Stimulated activated CD8-positive, alpha-beta memory T cell treated with anti-CD3 and anti-CD28 coated beads, Interleukin-4, amount 100 ng/mL, for 4 hours (primary cell): ENCODE data around the gene LRCOL1.

ENCODE experiments used
- DNase-seq, 2 donors: peaks; one replicate each; pipeline ENCODE4 v3.0.0-alpha.2; 2020; ENCODE audit warnings: low read depth in 2 of 2, low spot score in 1 of 2

Gene LRCOL1

DNA sequence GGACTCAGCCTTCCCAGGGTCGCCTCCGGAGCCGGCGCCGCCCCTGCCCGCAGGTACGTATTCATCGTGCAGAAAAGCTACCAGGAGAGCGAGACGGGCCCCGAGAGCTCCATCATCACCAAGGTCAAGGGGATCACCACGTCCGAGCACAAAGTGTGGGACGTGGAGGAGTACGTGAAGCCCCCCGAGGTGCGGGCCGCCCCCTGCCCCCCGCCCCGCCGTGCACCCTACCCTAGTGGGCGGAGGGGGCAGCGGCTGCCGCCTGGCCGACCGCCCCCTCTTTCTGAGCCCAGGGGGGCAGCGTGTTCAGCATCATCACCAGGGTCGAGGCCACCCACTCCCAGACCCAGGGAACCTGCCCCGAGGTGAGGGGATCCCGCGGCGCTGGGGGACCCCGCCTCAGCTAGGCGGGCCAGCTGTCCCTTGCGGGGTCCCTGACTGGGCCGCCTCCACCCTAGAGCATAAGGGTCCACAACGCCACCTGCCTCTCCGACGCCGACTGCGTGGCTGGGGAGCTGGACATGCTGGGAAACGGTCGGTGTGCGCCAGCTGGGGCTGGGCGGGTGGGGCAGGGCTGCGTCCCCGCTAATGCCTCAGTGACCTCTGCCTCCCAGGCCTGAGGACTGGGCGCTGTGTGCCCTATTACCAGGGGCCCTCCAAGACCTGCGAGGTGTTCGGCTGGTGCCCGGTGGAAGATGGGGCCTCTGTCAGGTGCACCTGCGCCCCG, 9.2 kb upstream of the LRCOL1 start:
- DNase-seq = no peak

DNA sequence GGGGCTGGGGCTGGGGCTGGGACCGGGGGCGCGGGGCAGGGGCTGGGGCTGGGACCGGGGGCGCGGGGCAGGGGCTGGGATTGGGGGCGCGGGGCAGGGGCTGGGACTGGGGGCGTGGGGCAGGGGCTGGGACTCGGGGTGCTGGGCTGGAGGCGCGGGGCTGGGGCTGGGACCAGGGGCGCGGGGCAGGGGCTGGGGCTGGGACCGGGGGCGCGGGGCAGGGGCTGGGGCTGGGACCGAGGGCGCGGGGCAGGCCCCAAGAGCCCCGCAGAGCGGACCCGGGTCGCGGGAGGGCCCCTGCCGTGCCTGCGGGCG, 8.6 kb upstream of the LRCOL1 start:
- DNase-seq = no peak

DNA sequence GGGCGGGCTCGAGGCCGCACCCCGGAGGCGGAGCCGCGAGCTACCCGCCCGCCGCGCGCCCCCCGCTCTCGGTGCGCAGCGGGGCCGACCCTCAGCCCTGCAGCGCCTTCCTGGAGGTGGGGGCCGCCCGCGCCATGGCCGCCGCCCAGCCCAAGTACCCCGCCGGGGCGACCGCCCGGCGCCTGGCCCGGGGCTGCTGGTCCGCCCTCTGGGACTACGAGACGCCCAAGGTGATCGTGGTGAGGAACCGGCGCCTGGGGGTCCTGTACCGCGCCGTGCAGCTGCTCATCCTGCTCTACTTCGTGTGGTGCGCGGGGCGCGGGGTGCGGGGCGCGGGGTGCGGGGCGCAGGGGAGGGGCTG, 8.3 kb upstream of the LRCOL1 start, which contains the start of gene P2RX2:
Gene P2RX2, plus strand, starts transcription at position 94 of the 361 bp plus-strand sequence. Its CDS starts 41 bp downstream, at position 135.
- no peak for DNase-seq

DNA sequence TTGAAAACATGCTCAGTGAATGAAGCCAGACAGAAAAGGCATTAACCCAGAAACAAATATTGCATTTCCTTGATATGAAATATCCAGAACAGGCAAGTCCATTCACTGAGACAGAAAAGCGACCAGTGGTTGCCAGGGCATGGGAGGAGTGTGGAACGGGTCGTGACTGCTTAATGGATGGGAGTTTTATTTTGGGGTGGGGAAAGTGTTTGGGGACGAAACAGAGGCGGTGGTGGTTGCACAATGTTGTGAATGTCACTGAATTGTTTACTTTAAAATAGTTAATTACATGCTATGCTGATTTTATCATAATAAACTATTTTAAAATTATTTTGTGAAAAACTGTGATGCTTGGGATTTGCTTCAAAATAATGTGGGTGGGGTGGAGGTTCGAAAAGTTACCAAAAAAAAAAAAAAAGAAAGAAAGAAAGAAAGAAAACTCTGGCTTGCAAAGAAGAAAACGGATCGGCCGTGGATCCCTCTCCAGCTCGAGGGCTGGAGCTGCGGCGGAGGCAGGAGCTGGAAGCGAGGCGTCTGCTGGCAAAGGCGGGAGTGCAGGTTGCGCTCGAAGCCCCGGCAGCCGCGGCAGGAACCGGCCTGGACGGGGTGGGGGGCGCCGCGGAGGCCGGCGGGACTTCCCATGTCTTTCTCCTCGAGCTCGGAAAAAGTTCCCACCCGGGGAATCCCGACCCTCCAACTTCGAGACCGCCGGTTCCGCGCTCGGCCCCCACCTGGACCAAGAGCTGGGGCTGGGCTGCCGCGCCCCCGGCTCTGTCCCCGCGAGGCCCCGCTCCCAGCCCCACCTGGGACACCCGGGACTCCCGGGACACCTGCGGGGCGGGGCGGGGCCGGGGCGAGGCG, 7.7 kb upstream of the LRCOL1 start:
- no peak for DNase-seq

DNA sequence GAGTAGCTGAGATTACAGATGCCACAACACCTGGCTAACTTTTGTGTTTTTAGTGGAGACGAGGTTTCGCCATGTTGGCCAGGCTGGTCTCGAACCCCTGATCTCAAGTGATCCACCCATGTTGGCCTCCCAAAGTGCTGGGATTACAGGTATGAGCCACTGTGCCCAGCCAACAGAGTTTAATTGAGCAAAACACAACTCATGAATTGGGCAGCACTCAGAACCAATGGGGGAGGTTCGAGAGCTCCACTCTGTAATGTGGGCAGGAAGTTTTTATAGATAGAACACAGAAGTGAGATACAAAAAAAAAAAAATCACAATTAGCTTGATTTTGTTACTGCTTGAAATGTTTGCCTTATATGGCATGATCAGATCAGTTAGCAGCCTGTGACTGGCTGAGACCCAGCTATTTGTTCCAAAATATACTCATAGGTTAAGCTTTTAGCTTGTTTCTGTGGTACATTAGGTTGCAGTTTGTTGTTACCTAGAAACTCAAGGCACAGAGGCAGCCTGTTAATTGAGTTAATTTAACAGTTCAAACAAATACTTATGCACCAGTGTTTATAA, 6.8 kb upstream of the LRCOL1 start:
- no peak for DNase-seq

DNA sequence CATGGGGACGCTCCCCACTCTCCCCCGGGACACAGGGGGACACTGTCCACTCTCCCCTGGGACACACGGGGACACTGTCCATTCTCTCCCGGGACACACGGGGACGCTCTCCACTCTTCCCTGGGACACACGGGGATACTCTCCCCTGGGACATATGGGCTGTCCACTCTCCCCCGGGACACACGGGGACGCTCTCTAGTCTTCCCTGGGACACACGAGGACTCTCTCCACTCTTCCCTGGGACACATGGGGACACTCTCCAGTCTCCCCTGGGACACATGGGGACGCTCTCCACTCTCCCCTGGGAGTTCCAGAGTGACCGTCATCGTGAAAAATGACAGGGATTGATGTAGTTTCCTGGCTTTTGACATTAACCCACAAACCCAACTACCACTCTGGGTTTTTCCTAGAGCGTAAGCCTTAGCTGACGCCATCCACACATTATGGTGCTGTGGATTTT, 5.2 kb upstream of the LRCOL1 start:
- DNase-seq = no peak

DNA sequence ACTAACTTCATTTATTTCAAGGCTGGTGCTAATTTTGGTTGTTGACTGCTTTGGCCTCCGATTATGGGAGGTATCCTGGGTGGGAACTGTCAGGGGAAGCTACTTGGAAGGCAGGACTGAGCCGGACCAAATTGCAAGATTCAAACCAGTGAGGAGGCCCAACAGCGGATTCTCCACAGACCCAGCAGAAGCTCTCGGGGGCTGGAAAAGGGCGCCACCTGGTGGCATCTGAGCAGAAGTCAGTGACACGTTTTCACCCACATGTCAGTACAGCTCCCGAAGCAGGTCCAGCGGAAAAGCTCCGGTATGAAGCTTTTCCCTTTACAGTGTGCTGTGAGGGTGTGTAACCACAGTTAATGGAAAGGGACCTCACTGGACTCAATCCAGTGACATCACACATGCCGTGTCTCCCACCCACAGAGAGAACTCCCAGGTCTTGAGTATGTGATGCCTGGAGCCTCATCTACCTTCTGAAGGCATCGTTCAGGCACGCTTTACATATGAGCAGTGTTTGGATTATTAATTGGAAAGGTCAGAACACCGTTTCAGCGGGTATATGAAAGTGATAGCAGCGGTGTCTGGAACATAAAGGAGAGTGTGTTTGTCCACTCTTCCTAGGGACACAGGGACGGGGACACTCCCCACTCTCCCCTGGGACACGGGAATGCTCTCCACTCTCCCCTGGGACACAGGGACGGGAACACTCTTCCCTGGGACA, 4.6 kb upstream of the LRCOL1 start:
- peak; percentile 54 to 68 for DNase-seq

DNA sequence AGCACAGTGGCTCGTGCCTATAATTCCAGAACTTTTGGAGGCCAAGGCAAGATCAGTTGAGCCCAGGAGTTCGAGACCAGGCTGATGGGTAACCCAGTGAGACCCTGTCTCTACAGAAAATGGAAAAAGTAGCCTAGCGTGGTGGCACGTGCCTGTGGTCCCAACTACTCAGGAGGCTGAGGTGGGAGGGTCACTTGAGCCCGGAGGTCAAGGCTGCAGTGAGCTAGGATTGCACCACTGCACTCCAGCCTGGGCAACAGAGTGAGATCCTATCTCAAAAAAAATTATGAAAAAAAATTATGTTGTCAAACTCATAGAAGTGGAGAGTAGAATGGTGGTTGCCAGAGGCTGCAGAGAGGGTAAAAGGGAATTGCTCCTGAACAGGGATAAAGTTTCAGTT, 3.6 kb upstream of the LRCOL1 start:
- no peak for DNase-seq

DNA sequence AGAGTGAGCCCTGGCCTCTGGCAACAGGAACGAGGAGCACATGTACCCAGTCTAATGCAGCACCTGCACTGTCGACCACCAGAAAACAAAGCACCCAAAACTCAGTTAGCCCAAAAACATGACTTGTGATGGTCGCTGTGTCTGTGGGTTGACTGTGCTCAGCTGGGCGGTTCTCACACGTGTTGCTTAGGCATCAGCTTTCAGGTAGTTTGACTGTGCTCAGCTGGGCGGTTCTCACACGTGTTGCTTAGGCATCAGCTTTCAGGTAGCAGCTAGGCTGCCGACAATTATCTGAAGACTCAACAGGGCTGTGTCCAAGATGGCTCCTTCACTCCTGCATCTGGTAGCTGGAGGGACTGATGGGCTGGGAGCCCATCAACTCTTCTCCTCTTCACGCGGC, 1.2 kb upstream of the LRCOL1 start:
- no peak for DNase-seq

DNA sequence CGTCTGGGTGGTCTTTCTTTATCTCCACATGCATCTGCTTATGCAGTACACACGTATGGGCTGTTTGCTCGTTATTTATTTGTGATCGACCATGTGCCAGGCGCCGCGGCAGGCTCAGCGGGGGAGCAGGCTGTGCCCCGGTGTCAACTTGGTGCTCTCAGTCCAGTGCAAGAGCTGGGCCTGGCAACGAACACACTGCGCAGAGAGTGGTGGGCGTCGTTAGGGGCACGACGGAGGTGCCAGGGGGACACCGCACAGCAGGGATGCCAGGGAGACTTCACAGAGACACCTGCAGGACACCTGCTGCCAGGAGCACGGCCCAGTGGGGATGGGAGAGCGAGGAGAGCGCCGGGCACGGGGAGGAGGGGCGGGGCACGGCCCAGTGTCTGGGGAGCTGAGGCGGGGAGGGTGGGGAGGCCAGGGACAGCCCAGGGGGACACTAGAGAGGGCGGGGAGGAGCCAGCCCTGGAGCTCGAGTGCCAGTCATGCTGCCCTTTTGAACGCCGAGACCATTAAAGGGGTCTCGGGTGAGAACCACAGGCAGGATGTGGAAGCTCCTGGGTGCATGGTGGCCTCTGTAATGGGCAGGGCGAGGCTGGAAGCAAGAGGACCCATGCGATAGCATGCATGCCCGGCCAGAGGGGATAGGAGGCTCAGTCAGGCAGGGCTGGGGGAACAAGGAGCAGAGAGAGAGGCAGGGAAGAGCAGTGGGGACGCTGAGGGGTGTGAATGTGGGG, 652 bp upstream of the LRCOL1 start:
- DNase-seq = no peak

DNA sequence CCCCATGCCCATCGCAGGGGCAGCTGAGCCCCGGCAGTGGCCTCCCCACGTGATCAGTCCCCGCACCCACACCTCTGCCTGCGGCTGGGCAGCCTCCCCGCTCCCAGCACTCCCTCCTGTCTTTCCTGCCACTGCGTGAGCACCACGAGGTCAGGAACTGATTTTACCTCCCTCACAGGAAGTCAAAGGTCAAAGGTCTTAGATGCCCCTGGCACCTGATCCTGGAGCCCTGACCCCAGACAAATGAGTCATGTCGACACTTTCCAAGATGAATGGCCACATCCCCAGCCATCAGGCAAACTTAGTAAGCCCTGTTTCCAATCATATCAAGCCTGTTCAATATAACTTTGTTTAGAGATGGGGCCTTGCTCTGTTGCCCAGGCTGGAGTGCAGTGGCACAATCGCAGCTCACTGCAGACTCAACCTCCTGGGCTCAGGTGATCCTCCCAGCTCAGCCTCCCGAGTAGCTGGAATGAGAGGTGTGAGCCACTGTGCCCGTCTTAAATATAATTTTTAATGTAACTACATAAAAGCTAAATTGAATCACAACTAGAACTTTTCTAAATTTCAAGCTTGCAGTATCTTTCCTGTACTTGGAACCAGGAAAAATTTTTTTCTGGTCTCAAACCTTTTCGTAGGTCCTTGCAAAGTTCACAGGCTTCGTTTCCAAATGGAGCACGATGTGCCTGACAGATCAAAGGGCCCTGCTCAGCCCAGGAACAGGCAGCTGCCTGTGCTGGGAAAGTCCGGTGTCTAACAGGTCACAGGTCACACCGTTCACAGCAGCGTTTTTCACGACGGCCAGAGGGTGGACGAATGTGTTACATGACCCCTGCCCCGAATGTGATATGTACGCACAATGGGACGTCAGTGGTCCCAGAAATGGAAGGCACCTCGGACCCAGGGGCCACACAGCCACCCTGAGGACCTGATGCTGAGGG, 1.9 kb downstream of the LRCOL1 start:
- no peak for DNase-seq

DNA sequence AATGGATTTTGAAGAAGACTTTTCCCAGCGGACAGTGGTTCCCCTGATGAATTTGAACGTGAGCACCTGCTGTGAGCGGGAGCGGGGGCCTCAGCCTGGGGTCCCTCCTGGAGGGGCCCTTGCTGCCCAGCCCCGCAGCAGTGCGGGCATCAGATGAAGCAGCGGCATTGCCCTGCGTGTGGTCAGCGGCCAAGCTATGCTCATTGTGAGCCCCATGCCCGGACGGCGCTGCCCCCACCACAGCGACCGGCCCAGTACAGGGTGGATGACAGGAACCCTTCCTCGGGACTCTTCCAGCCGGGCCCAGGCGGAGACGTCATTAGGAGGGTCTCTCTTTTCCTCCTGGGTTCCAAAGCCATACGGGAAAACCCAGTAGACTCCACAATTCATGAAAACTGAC, 3.5 kb downstream of the LRCOL1 start:
- no peak for DNase-seq

DNA sequence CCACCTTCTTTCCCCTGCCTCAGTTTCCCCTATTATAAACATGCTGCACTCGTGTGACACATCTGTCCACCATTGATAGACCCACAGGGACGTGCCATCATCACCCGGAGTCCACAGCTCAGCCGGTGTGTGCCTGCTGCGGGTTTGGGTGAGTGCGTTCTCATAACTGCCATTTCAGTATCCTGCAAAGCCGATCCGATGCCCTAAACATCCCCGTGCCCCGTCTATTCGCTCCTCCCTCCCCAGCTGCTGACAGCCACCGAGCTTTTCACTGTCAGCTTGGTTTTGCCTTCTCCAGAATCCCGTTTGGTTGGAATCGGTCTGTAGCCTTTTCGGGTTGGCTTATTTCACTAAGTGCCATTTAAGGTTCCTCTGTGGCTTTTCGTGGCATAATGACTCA, 3.9 kb downstream of the LRCOL1 start:
- no peak for DNase-seq

DNA sequence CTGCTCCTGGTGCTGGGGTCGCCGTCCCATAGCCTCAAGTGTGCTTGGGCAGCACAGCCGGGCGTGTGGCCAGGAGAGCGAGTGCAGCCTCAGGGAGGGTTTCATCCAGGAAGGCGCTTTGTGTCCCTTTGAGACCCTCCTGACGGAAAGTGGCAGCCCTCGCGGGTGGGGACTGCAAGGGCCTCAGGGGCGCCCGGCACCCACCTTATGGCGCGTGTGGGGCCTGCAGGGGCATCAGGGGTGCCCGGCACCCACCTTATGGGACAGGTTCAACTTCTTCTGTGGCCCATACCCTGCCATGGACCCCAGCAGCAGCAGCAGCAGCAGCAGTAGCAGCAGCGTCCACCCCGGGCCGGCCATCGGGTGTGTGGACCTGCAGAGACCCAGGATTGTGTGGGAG, 4.5 kb downstream of the LRCOL1 start:
- no peak for DNase-seq

DNA sequence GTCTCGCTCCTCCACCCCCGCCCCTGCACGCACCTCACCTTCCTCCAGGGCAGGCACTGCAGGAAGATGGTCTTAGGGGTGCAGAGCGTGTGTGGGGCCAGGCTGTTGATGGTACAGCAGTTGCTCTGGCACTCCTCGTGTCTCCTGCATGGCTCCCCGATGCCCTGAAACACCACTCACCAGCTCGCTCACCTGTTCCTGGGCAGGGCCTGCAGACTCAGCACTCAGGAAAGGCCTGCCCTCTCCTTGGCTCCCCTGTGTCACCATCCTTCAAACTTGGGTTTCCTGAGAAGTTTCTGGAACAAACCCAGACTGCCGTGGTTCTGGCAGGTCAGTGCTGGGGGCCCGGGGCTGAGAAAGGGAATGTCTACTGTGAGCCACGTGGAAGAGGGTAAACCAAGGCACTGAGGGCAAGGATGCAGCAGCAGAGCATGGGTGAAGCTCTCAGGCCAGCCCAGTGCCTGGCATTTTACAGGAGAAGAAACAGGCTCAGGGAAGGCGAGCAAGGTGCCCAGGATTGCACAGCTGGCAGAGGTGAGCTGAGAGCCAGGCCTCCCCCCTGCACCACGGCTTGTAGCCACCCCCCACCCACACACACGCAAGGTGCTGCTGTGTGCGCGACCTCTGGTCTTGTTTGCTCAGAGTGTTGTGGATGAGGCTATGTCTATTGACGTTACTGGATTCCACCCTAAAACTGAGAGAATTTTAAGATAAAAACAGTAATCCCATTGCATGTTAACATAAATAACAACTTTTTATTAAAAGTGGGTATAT, 5.5 kb downstream of the LRCOL1 start:
- no peak for DNase-seq

DNA sequence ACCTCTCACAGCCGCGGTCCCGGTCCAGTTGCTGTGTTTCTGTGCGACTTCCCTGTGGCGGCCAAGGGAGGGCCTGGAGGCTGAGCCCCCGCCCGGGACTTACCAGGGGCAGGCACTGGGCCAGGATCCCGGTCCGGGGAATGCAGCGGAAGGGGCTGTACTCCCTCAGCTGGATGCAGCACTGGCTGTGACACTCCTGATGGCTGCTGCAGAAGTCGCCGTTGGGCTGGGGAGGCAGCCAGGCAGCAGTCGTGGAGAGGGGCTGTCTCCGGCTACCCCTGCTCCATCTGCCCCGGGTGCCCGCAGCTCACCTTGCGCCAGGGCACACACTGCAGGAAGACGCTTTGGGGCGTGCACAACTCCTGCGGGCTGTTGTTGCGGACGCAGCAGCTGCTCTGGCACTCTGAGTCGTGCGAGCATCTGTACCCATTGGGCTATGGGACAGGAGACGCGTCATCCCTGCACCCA, 6.2 kb downstream of the LRCOL1 start:
- DNase-seq = no peak

DNA sequence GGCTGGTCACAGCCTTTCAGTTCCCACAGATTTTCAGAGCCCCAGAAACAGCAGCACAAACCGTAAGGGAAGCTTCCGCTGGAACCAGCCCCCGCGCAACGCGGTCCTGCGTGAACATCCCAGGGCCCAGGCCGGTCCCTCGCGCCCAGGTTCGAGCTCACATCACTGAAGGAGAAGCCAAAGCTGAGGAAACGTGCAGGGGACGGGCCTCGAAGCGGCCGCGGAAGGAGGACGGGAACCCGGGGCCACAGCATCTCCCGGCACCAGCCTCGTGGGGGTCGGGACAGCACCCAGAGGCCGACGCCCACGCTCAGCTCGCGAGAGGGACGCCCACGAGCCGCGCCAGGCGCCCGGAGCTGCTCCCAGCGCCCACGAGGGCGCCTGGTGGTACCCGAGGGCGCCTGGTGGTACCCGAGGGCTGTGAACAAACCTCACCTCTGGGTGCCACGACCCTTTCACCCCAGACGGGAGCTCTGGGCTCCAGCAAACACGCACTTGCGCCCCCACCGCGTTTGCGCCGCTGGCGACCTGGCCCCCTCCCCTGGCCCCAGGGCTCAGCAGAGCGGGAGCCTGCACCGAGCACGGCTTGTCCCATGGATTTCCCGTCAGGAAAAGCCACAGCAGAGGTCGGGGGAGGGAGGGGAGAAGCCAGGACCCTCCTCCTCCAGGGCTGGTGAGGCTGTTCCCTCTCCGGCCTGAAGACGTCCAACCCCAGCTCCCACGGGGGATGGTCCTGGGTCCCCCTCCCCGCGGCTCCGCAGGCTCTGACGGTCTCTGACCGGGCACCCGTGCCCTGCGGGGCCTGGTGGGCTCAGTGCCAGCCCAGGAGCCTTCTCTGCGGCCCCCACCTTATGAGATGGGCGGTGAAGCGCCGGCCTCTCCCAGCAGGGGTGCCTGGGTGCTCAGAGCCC, 6.9 kb downstream of the LRCOL1 start:
- no peak for DNase-seq
